ENCODE data around the gene PELI2. TPM values are rescaled to one million over a fixed set of nuclear protein-coding genes. Genes with fewer than 3 reads are reported as not detected.

PELI2 gene
- total RNA-seq, 4 donors from 2014 or later = 8.2 to 27.0 (median 10.1) TPM

GRCh38 chr14:56100556-56100955 is 17.7 kb upstream of the PELI2 start:
- DNase-seq (ENCODE audit: low spot score) = no peak
- no peak for TF ChIP-seq CTCF (IDR thresholded peaks at IDR 0.05)

GRCh38 chr14:56102941-56103340 is 15.3 kb upstream of the PELI2 start:
- TF ChIP-seq CTCF (IDR thresholded peaks at IDR 0.05) = no peak
- ATAC-seq (ENCODE audit: low FRiP score) = no peak
- no peak for DNase-seq (ENCODE audit: low spot score)

More at GRCh38 chr14:56100556-56100955, 17.7 kb upstream of the PELI2 start:
- no peak for ATAC-seq (ENCODE audit: low FRiP score)

- DNase-seq (ENCODE audit: low spot score) = no peak
- no peak for TF ChIP-seq CTCF (IDR thresholded peaks at IDR 0.05)
- no peak for ATAC-seq (ENCODE audit: low FRiP score)
Observed at GRCh38 chr14:56107615-56108014, 10.6 kb upstream of the PELI2 start.

- no peak for TF ChIP-seq CTCF (IDR thresholded peaks at IDR 0.05)
- ATAC-seq (ENCODE audit: low FRiP score) = no peak
- no peak for DNase-seq (ENCODE audit: low spot score)
Observed at GRCh38 chr14:56108057-56108456, 10.2 kb upstream of the PELI2 start.

GRCh38 chr14:56112781-56113180 is 5.4 kb upstream of the PELI2 start:
- ATAC-seq (ENCODE audit: low FRiP score) (no peak), DNase-seq (ENCODE audit: low spot score) (no peak)
- no peak for TF ChIP-seq CTCF (IDR thresholded peaks at IDR 0.05)

GRCh38 chr14:56115334-56115870 is 2.8 kb upstream of the PELI2 start:
- DNase-seq (ENCODE audit: low spot score) = no peak
- TF ChIP-seq CTCF (IDR thresholded peaks at IDR 0.05) = no peak
- ATAC-seq (ENCODE audit: low FRiP score) = no peak
